ENCODE results near the gene HBG2.

HBG2 gene

GRCh38 chr11:5238486-5238885 is 16.1 kb downstream of the HBG2 start:
- no peak for TF ChIP-seq RAD21 (IDR thresholded peaks at IDR 0.05; ENCODE audit: low read depth)
- no peak for TF ChIP-seq FOXM1 (IDR thresholded peaks at IDR 0.05; ENCODE audit: borderline replicate concordance, low read depth)
- TF ChIP-seq, protein P1, sequence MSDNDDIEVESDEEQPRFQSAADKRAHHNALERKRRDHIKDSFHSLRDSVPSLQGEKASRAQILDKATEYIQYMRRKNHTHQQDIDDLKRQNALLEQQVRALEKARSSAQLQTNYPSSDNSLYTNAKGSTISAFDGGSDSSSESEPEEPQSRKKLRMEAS (IDR thresholded peaks at IDR 0.05): no peak
- no peak for TF ChIP-seq ZBTB7A (IDR thresholded peaks at IDR 0.05; ENCODE audit: low read depth)
- no peak for TF ChIP-seq EGR1 (IDR thresholded peaks at IDR 0.05)
- TF ChIP-seq YY1 (IDR thresholded peaks at IDR 0.05; ENCODE audit: low read depth): no peak
- no peak for TF ChIP-seq TCF12 (IDR thresholded peaks at IDR 0.05; ENCODE audit: low read depth)
- TF ChIP-seq TAF1 (IDR thresholded peaks at IDR 0.05; ENCODE audit: low read depth): no peak
- TF ChIP-seq EP300 (IDR thresholded peaks at IDR 0.05; ENCODE audit: borderline replicate concordance): no peak
- TF ChIP-seq NFIC (IDR thresholded peaks at IDR 0.05): no peak
- no peak for TF ChIP-seq CREB1 (IDR thresholded peaks at IDR 0.05; ENCODE audit: low read depth)
- TF ChIP-seq CEBPB (IDR thresholded peaks at IDR 0.05): no peak
- no peak for TF ChIP-seq USF1 (IDR thresholded peaks at IDR 0.05)

DNA sequence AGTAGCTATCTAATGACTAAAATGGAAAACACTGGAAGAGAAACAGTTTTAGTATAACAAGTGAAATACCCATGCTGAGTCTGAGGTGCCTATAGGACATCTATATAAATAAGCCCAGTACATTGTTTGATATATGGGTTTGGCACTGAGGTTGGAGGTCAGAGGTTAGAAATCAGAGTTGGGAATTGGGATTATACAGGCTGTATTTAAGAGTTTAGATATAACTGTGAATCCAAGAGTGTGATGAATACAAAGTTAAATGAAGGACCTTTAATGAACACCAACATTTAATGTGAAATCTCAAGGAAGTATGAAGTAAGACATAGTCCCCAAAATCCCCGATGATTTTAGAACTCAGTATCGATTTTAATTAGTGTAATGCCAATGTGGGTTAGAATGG is 17.2 kb downstream of the HBG2 start:
- TF ChIP-seq, protein P2, sequence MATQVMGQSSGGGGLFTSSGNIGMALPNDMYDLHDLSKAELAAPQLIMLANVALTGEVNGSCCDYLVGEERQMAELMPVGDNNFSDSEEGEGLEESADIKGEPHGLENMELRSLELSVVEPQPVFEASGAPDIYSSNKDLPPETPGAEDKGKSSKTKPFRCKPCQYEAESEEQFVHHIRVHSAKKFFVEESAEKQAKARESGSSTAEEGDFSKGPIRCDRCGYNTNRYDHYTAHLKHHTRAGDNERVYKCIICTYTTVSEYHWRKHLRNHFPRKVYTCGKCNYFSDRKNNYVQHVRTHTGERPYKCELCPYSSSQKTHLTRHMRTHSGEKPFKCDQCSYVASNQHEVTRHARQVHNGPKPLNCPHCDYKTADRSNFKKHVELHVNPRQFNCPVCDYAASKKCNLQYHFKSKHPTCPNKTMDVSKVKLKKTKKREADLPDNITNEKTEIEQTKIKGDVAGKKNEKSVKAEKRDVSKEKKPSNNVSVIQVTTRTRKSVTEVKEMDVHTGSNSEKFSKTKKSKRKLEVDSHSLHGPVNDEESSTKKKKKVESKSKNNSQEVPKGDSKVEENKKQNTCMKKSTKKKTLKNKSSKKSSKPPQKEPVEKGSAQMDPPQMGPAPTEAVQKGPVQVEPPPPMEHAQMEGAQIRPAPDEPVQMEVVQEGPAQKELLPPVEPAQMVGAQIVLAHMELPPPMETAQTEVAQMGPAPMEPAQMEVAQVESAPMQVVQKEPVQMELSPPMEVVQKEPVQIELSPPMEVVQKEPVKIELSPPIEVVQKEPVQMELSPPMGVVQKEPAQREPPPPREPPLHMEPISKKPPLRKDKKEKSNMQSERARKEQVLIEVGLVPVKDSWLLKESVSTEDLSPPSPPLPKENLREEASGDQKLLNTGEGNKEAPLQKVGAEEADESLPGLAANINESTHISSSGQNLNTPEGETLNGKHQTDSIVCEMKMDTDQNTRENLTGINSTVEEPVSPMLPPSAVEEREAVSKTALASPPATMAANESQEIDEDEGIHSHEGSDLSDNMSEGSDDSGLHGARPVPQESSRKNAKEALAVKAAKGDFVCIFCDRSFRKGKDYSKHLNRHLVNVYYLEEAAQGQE (IDR thresholded peaks at IDR 0.05; ENCODE audit: low read depth): no peak
- TF ChIP-seq TEAD4 (IDR thresholded peaks at IDR 0.05) (no peak), FOXM1 (IDR thresholded peaks at IDR 0.05; ENCODE audit: borderline replicate concordance, low read depth) (no peak), ZBTB7A (IDR thresholded peaks at IDR 0.05; ENCODE audit: low read depth) (no peak), EGR1 (IDR thresholded peaks at IDR 0.05) (no peak)
- TF ChIP-seq, protein P1 (IDR thresholded peaks at IDR 0.05): no peak

- no peak for TF ChIP-seq EP300 (IDR thresholded peaks at IDR 0.05; ENCODE audit: borderline replicate concordance)
- no peak for TF ChIP-seq RAD21 (IDR thresholded peaks at IDR 0.05; ENCODE audit: low read depth)
- TF ChIP-seq TEAD4 (IDR thresholded peaks at IDR 0.05): no peak
- no peak for TF ChIP-seq TCF12 (IDR thresholded peaks at IDR 0.05; ENCODE audit: low read depth)
- no peak for TF ChIP-seq ZBTB7A (IDR thresholded peaks at IDR 0.05; ENCODE audit: low read depth)
- TF ChIP-seq, protein P2 (IDR thresholded peaks at IDR 0.05; ENCODE audit: low read depth): no peak
- no peak for TF ChIP-seq NFIC (IDR thresholded peaks at IDR 0.05)
- TF ChIP-seq FOXM1 (IDR thresholded peaks at IDR 0.05; ENCODE audit: borderline replicate concordance, low read depth): no peak
- no peak for TF ChIP-seq CEBPB (IDR thresholded peaks at IDR 0.05)
- TF ChIP-seq, protein P1 (IDR thresholded peaks at IDR 0.05): no peak
- TF ChIP-seq TAF1 (IDR thresholded peaks at IDR 0.05; ENCODE audit: low read depth): no peak
- TF ChIP-seq EGR1 (IDR thresholded peaks at IDR 0.05): no peak
- TF ChIP-seq CREB1 (IDR thresholded peaks at IDR 0.05; ENCODE audit: low read depth): no peak
These were observed 19.1 kb downstream of the HBG2 start for GRCh38 chr11:5235364-5236095.

DNA sequence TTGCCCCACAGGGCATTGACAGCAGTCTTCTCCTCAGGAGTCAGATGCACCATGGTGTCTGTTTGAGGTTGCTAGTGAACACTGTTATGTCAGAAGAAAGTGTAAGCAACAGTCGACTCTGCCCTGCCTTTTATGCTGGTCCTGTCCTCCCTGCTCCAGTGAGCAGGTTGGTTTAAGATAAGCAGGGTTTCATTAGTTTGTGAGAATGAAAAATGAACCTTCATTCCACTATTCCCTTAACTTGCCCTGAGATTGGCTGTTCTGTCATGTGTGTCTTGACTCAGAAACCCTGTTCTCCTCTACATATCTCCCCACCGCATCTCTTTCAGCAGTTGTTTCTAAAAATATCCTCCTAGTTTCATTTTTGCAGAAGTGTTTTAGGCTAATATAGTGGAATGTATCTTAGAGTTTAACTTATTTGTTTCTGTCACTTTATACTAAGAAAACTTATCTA is 20.2 kb downstream of the HBG2 start, which contains the start of gene HBD:
Gene HBD, minus strand, starts transcription at position 103 of the 454 bp plus-strand sequence. Its CDS starts 50 bp downstream, at position 53.
- no peak for TF ChIP-seq USF1 (IDR thresholded peaks at IDR 0.05)
- TF ChIP-seq RAD21 (IDR thresholded peaks at IDR 0.05; ENCODE audit: low read depth): no peak
- TF ChIP-seq CEBPB (IDR thresholded peaks at IDR 0.05): no peak
- TF ChIP-seq ZBTB7A (IDR thresholded peaks at IDR 0.05; ENCODE audit: low read depth): no peak
- no peak for TF ChIP-seq EGR1 (IDR thresholded peaks at IDR 0.05)
- TF ChIP-seq, protein P2 (IDR thresholded peaks at IDR 0.05; ENCODE audit: low read depth): no peak
- TF ChIP-seq EP300 (IDR thresholded peaks at IDR 0.05; ENCODE audit: borderline replicate concordance): no peak

All from Ishikawa (cell line).